ENCODE measurements around the gene PCBP3. TPM values are rescaled to one million over a fixed set of nuclear protein-coding genes. Genes with fewer than 3 reads are reported as not detected.
"Not testable (repeated sequence)": the region's sequence is repeated elsewhere in the genome, so short reads cannot be mapped to it uniquely, and the experiment has no call there.

Gene PCBP3
- total RNA-seq, 1 donor from 2014 or later: 4.6 TPM

DNA sequence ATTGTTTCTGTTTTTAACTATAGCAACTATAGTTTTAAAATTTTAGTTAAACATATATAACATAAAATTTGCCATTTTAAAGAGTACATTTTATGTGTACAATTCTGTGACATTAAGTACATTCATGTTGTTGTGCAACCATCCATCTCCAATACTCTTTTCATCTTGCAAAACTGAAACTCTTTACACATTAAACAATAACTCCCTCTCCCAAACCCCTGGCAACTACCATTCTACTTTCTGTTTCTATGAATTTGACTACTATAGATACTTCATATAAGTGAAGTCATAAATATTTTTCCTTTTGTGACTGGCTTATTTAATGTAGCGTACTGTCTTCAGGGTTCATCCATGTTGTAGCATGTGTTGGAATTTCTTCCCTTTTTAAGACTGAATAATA lies 25.9 kb downstream of the PCBP3 start:
- Histone ChIP-seq H3K4me2 (no peak overlapping the region), H3K9ac (no peak overlapping the region), H3K9me3 (ENCODE audit: low read depth) (peaks cover 4% of the 10 kb centered on the region), H2AFZ (replicated peaks) (no peak overlapping the region), H3K27me3 (no peaks in the 10 kb centered on the region), H3K27ac (no peak overlapping the region), H3K36me3 (no peaks in the 10 kb centered on the region), H3K4me3 (no peak overlapping the region), H3K79me2 (ENCODE audit: low read depth) (no peaks in the 10 kb centered on the region), H3K4me1 (no peaks in the 10 kb centered on the region), H4K20me1 (ENCODE audit: low read depth) (no peaks in the 10 kb centered on the region), H3F3A (ENCODE audit: low read depth) (no peaks in the 10 kb centered on the region)
- Mint-ChIP-seq H3K4me3 (no peak overlapping the region), H3K9me3 (peaks cover 18% of the 10 kb centered on the region), H3K4me1 (peaks cover 7% of the 10 kb centered on the region), H3K27ac (no peak overlapping the region), H3K27me3 (ENCODE audit: insufficient read depth, low read depth) (no peaks in the 10 kb centered on the region), H3K36me3 (no peaks in the 10 kb centered on the region)
- DNase-seq (ENCODE audit: low spot score): no peak
- TF ChIP-seq EZH2phosphoT487 (IDR thresholded peaks at IDR 0.05) (no peak), CTCF (IDR thresholded peaks at IDR 0.05) (no peak), EZH2 (IDR thresholded peaks at IDR 0.05) (no peak)

DNA sequence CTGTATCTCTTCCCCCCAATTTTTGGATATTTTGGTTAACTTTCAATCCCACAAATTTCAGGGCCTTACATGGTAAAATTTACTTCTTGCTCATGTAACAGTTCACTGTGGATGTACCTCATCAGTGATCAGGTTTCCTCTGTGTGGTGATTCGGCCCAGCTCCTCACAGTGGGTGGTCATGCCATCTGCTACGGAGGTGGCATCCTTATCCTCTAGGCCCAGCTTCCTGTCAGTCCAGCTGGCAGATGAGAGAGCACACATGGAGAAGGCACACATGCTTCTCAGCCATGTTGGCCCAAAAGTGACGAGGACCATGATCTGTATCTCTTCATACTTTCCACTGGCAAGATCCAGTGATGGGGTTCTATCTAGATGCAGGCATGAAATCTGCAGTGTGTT lies 27.2 kb downstream of the PCBP3 start:
- DNase-seq (ENCODE audit: low spot score): no peak
- Histone ChIP-seq H3K9ac (no peak overlapping the region), H3F3A (ENCODE audit: low read depth) (no peaks in the 10 kb centered on the region), H3K4me2 (no peak overlapping the region), H4K20me1 (ENCODE audit: low read depth) (no peaks in the 10 kb centered on the region), H3K4me1 (no peaks in the 10 kb centered on the region), H3K9me3 (ENCODE audit: low read depth) (peaks cover 4% of the 10 kb centered on the region), H3K27me3 (no peaks in the 10 kb centered on the region), H3K79me2 (ENCODE audit: low read depth) (no peaks in the 10 kb centered on the region), H3K4me3 (no peak overlapping the region), H3K36me3 (no peaks in the 10 kb centered on the region), H2AFZ (replicated peaks) (no peak overlapping the region), H3K27ac (no peak overlapping the region)
- Mint-ChIP-seq H3K27me3 (ENCODE audit: insufficient read depth, low read depth) (no peaks in the 10 kb centered on the region), H3K36me3 (no peaks in the 10 kb centered on the region), H3K4me3 (no peak overlapping the region), H3K4me1 (peaks cover 7% of the 10 kb centered on the region), H3K27ac (no peak overlapping the region), H3K9me3 (peaks cover 12% of the 10 kb centered on the region)
- TF ChIP-seq EZH2 (IDR thresholded peaks at IDR 0.05) (no peak), EZH2phosphoT487 (IDR thresholded peaks at IDR 0.05) (no peak), CTCF (IDR thresholded peaks at IDR 0.05) (no peak)

DNA sequence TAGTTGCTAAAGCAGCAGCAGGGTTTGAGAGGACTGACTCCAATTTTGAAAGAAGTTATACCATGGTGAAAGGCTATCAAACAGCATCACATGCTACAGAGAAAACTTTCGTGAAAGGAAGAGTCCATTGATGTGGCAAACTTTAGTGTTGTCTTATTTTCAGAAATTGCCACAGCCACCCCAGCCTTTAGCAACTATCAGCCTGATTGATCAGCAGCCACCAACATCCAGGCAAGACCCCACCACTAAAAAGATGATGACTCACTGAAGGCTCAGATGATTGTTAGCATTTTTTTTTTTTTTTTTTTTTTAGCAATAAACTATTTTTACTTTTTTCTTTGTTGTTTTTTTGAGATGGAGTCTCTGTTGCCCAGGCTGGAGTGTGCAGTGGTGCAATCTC lies 35.3 kb downstream of the PCBP3 start:
- H3K27ac Mint-ChIP-seq; H3K9me3 Mint-ChIP-seq; H3K4me3 ChIP-seq; H3K27me3 ChIP-seq; H3K4me2 ChIP-seq; H4K20me1 ChIP-seq (ENCODE audit: low read depth); H3K4me1 ChIP-seq; H3F3A ChIP-seq (ENCODE audit: low read depth); H3K9ac ChIP-seq; H3K27me3 Mint-ChIP-seq (ENCODE audit: insufficient read depth, low read depth); H3K36me3 ChIP-seq; H3K79me2 ChIP-seq (ENCODE audit: low read depth); H2AFZ ChIP-seq (replicated peaks); H3K27ac ChIP-seq; DNase-seq (ENCODE audit: low spot score); H3K4me1 Mint-ChIP-seq; H3K9me3 ChIP-seq (ENCODE audit: low read depth); H3K4me3 Mint-ChIP-seq; H3K36me3 Mint-ChIP-seq: not testable (repeated sequence)

GRCh38 chr21:45680215-45680614 lies 36.7 kb downstream of the PCBP3 start:
- no peak for TF ChIP-seq CTCF (IDR thresholded peaks at IDR 0.05)
- TF ChIP-seq EZH2phosphoT487 (IDR thresholded peaks at IDR 0.05): no peak
- no peaks in the 10 kb centered on the region for H3K36me3 Mint-ChIP-seq
- H3K9me3 Mint-ChIP-seq: no peaks in the 10 kb centered on the region
- no peak overlapping the region for H3K4me3 ChIP-seq
- H4K20me1 ChIP-seq (ENCODE audit: low read depth): no peaks in the 10 kb centered on the region
- no peak overlapping the region for H3K27ac ChIP-seq
- no peaks in the 10 kb centered on the region for H3F3A ChIP-seq (ENCODE audit: low read depth)
- no peaks in the 10 kb centered on the region for H3K4me1 ChIP-seq
- no peaks in the 10 kb centered on the region for H3K9me3 ChIP-seq (ENCODE audit: low read depth)
- H3K27ac Mint-ChIP-seq: no peak overlapping the region
- H3K4me3 Mint-ChIP-seq: no peak overlapping the region
- no peaks in the 10 kb centered on the region for H3K79me2 ChIP-seq (ENCODE audit: low read depth)
- no peaks in the 10 kb centered on the region for H3K4me1 Mint-ChIP-seq
- no peak overlapping the region for H3K4me2 ChIP-seq
- no peak for DNase-seq (ENCODE audit: low spot score)
- no peaks in the 10 kb centered on the region for H3K27me3 ChIP-seq
- H2AFZ ChIP-seq (replicated peaks): no peak overlapping the region
- no peaks in the 10 kb centered on the region for H3K27me3 Mint-ChIP-seq (ENCODE audit: insufficient read depth, low read depth)
- no peaks in the 10 kb centered on the region for H3K36me3 ChIP-seq
- no peak overlapping the region for H3K9ac ChIP-seq
